GM18909 (cell line): Measurements from ENCODE around the gene SZT2.
"Not testable (repeated sequence)": the region's sequence is repeated elsewhere in the genome, so short reads cannot be mapped to it uniquely, and the experiment has no call there.

ENCODE experiments used
- ATAC-seq: cut with Tn5 transposase; IDR thresholded peaks from one replicate; pipeline ENCODE4 v1.9.1; 2021; ENCODE audit warnings: mild to moderate bottlenecking; ENCODE audit not compliant: unreplicated experiment, poor library complexity

Gene SZT2

DNA sequence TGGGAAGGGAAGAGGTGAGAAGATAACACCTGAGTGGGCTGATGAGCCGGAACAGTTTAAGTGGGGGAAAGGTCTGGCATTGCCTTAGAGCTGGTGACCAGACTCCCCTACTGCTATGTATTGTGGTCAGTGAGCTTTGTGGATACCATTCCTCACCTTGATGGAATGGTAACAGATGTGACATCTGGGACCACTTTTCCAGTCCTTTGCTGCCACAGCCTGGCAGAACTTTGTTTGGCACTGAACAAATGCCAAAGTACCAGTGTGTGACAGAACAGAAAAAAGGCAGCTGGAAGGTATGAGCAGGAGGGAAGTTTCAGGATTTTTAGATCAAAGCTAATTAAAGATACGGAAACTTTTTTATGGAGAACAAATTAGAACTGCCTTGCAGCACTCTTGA lies 6.2 kb upstream of the SZT2 start:
- no peak for ATAC-seq

DNA sequence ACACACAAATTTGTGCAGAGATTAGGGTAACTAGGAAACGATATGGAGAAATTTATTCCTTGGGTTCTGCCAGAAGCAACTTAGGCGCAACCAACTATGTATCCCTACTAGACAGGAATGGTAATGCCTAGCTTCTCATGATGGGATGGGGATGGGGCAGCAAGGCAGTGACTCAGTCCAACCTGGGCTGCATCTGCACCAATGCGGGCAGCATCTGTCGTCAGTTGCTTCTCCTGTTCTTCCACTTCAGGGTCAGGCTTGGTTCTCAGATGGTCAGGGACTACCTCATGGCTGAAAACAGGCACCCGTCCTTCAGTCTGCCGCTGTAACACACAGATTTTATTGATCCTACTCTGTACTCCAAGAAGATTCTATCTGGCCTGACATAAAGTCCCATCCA lies 3.0 kb upstream of the SZT2 start:
- ATAC-seq: no peak

DNA sequence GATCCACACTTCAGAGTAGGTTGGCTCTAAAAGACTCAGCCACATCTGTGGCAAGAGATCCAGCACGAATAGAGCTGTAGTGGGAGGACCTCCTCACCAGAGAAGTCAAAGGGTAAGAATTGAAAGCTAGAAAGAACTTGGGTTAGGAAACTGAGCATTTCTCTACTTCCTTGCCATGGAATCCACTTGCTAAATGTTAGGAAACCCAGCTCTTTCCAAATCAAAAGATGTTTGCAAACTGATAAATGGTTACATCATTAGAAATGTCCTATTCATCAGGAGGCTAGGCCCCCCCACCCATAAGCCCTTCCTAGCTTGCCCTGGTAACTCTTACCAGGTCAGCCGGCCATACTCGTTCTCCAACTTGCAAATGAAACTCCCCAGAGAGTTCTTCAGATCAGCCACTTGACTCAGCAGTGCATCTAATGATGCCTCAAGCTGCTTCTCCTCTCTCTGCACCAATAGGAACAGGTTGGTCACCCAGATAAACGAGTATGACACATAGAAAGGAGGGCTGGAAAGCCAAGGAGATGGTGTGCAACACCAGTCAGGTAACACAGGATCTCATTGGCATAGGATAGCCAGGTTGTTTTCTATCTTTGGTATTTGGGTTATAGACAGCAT lies 1.6 kb upstream of the SZT2 start:
- no peak for ATAC-seq

DNA sequence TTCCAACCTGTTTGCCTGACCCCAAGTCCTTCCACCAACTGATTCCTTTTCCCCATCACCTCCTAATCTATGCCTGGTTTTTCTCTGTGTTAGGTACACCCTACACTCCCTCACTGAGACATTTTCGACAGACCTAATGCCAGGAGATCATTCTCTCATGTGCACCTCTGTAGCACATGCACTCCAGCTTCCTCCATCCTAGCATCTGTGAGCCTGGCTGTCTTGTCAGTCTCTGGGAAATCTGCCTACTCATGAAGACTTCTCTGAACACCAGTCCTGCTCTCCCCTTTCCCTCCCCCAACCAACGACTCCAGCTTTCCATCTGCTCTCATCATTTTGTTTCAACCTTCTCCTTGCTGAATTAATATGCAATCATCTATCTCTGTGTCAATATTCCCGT lies 1.1 kb upstream of the SZT2 start:
- ATAC-seq: no peak

DNA sequence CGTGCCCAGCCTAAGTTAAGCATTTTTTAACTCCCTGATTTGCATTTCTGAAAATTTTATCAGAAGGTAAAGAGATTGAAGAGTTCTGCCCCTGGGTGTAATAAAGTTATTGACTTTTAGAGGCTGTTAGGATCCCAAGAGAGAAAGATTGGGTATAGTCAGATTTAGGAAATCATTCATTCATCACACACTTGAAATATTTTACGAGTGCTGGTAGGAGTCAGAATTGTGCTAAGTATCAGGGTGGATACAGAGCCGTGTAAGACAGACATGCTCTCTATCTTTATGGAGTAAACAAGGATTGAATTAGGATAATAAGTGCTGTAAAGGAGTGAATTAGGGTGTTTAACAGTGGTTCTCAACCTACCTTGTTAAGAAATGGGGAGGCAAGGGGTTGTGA lies 3.0 kb downstream of the SZT2 start:
- ATAC-seq: no peak

DNA sequence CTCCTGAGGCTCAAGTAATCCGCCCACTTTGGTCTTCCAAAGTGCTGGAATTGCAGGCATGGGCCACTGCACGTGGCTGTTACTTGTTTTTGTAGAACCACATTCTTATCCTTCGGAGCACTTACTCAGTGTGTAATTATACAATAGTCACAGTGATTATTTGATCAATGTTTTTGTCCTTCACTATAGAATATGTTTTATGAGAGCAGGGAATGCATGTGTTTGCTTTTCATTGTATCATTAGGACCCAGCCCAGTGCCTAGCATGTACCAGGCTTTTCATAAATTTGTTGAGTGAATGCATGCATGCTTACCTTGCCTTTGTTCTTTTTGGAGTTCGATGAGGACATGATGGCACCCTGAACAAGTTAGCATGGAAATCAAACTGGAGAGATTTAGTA lies 5.8 kb downstream of the SZT2 start:
- ATAC-seq: no peak

DNA sequence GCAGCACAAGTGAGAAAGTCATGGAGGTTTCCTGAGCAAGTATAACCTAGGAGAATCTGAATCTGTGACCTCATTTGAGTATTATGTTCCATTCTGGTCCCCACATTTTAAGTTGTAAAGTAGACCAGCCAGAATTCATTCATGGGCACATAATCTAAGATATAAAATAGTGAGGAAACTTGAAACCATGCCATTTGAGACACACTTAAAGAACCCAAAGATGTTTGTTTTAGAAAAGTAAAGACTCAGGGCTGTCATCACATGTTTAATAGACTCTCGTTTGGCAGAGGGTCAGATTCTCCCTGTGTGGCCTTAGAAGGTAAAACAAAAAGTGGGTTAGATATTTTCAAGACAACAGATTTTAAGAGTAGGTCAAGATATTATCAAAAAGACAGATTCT lies 6.4 kb downstream of the SZT2 start:
- no peak for ATAC-seq

DNA sequence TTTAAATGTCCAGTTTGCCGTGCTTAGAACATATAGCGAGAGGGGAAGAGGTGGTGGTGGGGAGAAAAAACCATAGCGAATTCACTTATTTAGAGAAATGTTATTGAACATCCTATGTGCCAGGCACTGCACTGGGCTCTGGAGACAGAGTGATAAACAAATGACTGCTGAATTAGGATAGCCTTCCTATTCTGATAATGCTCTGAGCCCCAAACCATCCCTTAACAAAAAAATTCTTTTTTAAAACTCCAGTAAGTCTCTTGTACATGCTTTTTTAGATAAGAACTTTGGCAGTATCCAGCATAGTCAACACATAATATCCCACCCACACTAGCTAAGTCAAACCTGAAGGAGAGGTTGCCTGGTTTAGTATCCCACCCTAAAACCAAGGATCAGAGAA lies 8.5 kb downstream of the SZT2 start:
- ATAC-seq: no peak

DNA sequence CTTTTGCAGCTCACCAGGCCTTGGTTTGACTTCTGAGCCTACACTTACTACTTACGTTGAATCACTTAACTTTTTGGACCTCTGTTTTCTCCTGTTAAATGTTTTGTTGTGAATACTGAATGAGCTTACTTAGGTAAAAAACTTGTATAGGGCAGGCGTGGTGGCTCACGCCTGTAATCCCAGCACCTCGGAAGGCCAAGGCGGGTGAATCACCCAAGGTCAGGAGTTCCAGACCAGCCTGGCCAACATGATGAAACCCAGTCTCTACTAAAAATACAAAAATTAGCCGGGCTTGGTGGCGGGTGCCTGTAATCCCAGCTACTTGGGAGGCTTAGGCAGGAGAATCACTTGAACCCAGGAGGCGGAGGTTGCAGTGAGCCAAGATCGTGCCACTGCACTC lies 10.7 kb downstream of the SZT2 start:
- ATAC-seq: not testable (repeated sequence)

DNA sequence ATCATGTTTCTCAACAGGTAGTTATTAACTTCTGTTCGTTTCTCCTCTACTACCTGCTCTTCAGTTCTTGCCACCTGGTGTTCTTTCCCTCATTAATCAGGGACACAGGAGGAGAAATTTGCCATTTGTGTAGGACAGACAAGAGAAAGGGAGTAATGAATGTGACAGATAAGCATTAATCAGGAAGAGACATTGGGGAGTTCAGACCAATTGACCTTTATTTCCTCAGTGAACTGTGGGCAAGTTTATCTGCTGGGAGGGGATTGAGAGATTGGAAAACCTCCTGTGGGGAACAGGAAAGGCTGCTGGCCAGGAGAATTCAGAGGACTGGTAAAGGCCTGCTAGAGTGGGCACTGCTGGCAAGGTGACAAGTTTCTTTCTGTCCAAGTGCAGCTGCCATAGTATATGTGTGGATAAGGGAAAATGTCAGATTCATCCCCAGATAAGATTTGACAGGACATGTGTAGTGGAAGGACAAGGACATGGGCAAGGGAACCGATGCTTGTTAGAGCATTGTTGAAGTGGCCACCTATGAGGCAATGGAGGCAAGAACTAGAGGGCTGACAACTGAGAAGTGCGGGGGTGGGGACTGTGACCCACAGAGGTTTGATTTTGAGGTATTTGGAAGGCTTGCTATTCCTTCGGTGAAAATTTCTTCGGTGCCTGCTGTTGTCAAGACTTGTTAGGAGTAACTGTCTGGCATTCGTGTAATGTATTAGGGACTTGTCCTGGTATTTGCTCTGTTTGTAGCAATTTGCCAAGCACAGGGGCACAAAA lies 12.6 kb downstream of the SZT2 start:
- no peak for ATAC-seq

DNA sequence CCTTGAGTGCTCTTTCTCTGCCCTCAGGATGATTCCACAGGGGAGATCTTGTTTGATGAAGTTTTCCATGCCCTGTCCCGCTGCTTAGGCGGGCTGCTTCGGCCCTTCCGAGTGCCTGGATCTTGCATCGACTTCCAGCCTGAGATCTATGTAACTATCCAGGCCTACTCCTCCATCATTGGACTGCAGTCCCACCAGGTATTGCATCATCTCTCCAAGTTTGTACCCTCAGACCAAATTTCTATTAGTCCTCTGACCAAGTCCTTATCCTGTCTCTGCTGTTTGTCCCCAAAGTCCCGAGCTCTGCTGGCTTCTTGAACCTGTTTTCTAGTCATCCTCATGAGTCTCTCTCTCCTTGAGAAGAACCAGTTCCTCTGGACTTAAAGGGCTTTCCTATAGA lies 14.7 kb downstream of the SZT2 start:
- ATAC-seq: no peak

DNA sequence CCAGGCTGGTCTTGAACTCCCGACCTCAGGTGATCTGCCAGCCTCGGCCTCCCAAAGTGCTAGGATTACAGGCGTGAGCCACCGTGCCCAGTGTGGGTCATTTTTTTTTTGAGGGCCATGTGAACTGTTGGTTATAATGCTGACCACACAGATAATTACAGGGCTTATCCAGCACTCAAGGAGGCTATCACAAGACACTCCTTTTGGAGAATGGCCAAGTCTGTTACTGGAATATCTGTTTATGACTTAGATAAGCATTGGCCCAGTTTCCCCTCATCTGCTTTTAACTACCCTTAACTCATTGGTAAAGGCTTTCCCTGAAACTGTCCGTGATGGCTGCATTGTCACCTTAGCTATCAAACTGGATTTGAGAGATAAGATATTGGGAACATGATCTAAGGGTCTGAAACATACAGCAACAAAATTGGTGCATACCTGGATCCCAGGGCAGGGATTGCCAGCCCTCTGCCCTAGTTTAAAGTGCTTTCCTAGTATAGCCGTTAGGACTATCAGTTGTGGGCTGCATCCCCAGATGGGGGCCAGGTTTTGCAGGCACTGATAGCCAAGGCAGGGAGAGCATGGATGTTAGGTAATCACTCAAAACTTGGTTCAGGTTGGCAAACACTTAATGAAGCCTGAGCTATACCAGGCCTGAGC lies 15.6 kb downstream of the SZT2 start:
- ATAC-seq: no peak

DNA sequence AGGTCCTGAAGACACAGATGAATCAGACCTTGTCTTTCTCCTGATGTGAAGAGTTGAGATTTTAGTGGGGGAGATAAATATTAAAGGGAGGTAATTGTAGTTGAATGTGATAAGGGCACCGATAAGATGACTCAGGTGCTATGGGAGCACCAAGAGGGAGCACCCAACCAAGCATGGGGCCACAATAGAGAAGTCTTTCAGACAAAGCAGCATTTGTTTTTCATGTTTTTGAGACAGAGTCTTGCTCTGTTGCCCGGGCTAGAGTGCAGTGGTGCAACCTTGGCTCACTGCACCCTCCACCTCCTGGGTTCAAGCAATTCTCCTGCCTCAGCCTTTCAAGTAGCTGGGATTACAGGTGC lies 16.2 kb downstream of the SZT2 start:
- ATAC-seq: no peak

DNA sequence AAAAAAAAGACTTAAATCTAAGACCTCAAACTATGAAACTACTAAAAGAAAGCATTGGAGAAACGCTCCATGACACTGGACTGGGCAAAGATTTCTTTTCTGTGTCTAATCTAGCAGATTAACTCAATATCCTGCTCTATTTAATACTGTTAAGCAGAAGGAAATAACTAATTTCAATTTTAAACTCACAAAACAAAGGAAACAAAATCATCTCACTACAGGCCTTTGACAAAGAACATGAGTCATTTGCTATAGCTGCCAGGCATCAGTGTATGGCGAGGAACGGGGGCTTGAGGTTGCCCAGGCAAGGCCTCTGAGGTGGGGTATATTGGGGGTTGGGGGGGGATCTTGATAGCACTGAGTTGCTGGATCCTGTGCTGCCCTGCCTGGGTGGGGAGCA lies 20.9 kb downstream of the SZT2 start:
- no peak for ATAC-seq

DNA sequence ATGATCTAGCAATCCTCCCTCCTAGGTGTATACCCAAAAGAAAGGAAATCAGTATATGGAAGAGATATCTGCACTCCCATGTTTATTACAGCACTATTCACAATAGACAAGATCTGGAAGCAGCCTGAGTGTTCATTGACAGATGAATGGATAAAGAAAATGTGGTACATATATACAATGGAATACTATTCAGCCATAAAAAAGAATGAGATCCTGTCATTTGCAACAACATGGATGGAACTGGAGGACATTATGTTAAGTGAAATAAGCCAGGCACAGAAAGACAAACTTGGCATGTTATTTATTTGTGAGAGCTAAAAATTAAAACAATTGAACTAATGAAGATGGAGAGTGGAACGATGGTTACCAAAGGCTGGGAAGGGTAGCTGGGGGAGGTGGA lies 23.7 kb downstream of the SZT2 start:
- ATAC-seq: not testable (repeated sequence)

DNA sequence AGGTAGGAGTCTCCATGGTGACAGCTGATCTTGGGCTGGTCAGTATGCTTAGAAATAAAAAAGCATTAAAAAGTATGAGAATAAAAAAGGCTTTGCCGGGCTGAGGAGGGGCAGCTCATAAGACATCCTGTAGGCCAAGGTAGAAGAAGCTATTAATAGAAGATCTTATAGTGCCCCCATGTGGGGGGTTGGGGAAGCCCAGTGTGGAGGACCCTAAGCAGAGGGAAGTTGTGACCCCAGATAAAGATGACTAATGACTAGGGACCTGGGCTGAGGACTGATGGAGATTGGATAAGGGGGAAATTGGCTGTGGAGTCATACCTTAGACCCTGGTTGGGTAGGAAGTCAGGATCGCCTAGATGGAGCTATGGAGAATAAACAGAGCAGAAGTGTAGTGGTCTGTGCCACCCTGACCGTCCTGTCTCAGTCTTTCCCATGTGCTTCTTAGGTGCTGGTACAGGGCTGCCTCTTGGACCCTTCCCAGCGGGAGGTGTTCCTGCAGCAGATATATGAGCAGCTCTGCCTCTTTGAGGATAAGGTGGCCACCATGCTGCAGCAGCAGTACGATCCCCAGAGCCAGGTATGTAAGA lies 25.0 kb downstream of the SZT2 start:
- no peak for ATAC-seq

DNA sequence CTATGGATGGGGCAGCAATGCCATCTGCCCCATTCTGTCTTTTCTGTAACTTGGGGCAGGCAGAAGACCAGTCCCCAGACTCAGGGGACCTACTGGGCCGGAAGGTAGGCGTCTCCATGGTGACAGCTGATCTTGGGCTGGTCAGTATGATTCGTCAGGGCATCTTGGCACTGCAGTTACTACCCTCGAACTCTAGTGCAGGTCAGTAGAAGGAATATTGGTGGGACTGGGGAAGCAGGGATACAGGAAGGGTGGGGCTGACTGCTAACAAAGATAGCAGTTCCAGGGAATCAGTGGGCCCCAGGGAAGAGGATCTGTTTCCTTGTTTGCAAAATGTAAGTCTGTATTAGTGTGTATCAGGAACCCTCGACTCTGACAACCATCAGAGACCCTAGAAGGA lies 26.2 kb downstream of the SZT2 start:
- no peak for ATAC-seq

DNA sequence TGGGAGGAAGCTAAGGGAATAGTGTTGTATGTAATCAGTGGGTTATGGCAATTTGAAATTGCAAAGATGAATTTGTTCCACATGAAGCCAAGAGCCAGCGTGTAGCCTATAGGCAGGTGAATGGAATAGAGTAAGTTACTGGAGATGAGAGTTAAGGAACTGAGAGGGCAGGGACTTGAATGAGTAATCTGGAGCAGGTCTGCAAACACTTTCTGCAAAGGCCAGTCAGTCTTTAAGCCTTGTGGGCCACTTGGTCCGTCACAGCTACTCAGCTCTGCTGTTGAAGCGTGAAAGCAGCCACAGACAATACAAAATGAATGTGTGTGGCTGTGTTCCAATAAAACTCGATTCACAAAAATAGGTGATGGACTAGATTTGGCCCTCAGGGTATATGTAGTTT lies 29.2 kb downstream of the SZT2 start:
- ATAC-seq: no peak

DNA sequence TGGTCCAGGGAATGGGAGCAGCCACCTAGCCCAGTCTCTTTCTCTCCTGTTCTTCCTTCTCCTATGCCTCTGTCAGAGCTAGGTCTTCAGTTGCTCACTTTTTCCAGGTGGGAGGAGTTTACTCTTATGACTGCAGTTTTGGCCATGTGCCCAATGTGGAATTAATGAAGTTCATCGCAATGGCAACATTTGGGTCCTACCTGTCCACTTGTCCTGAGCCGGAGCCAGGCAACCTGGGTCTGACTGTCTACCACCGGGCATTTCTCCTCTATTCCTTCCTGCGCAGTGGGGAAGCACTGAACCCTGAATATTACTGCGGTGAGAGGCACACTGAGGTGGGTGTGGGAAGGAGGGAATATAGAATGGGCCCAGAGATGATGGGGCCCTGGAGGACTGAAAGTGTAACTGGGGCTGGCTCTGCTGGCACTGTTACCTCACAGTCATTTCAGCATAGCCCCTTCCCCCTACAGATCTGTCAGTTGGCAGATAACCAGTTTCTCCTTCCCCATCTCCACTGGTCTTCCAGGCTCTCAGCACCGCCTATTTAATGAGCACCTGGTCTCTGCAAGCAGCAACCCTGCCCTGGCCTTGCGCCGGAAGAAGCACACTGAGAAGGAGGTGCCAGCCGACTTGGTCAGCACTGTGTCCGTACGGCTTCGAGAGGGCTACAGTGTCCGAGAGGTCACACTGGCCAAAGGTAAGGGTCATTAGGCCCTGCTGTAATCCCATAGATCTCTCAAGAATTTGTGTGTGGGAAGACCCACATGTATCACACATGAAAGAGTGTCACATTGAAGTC lies 30.1 kb downstream of the SZT2 start:
- no peak for ATAC-seq

DNA sequence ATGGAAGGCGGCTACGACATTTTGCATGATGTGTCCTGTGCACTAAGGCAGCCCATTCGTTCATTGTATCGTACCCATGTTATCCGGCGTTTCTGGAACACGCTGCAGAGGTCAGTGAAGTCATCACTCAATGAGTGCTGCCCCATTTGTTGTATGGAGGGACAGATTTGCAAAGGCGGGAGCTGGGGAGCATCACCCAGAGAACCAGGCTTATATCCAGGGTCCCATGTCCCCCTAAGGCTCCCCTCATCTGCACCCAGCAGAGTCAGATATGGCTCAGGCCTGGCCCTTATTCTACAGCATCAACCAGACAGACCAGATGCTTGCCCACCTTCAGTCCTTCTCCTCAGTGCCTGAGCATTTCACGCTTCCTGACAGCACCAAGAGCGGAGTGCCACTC lies 31.2 kb downstream of the SZT2 start:
- no peak for ATAC-seq

DNA sequence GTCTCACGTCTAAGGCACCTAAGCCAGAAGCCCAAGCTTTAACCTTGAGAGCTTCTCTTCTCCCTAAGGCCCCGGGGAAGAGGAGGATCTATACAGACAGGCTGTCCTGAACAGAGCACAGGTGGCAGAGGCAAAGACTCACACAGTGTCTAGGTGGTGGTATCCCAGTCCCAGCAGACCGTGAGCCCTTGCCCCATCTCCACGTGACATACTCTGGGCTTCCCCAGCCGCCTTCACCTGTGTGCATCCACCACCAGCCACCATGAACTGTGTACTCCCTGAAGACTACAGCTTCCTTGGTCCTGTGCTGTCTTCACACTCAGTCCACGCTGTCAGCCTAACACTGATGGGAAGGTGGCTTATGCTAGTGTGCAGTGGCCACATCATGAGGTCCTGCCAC lies 31.7 kb downstream of the SZT2 start:
- no peak for ATAC-seq
